Fibroblast of villous mesenchyme (primary cell): Measurements from ENCODE around the gene RFC3. TPM values are rescaled to one million over a fixed set of nuclear protein-coding genes. Genes with fewer than 3 reads are reported as not detected.

Experiments used
- DNase-seq: peaks from one replicate; pipeline ENCODE4 v3.0.0-alpha.2; 2010; ENCODE audit warnings: low read depth
- H3K4me3 ChIP-seq: 2 replicates; pipeline ENCODE4 v1.5.1; 2011; ENCODE audit warnings: low read depth, mild to moderate bottlenecking, low read length
- CTCF ChIP-seq: IDR thresholded peaks from 2 replicates; pipeline ENCODE4 v1.5.1; 2012; ENCODE audit warnings: low read depth, mild to moderate bottlenecking, low read length; ENCODE audit not compliant: insufficient read depth
- total RNA-seq: library from RNA; depleted of rRNA; stranded (reverse); fragments of >200 nt; gene quantifications from 2 replicates; pipeline ENCODE4 v1.2.3, GENCODE V29; 2012

RFC3 gene
- total RNA-seq, 1 donor = 18.6 TPM

GRCh38 chr13:33872005-33872351, 54.0 kb downstream of the RFC3 start:
- DNase-seq = peak; percentile 5
- no peak for TF ChIP-seq CTCF
- no peak overlapping the region for H3K4me3 ChIP-seq

- no peak overlapping the region for H3K4me3 ChIP-seq
- no peak for DNase-seq
- no peak for TF ChIP-seq CTCF
Observed at GRCh38 chr13:33873251-33873908, 55.4 kb downstream of the RFC3 start.

- H3K4me3 ChIP-seq = no peak overlapping the region
- no peak for DNase-seq
- TF ChIP-seq CTCF = peak; percentile 13
Observed at GRCh38 chr13:33874871-33875270, 56.9 kb downstream of the RFC3 start.

DNA sequence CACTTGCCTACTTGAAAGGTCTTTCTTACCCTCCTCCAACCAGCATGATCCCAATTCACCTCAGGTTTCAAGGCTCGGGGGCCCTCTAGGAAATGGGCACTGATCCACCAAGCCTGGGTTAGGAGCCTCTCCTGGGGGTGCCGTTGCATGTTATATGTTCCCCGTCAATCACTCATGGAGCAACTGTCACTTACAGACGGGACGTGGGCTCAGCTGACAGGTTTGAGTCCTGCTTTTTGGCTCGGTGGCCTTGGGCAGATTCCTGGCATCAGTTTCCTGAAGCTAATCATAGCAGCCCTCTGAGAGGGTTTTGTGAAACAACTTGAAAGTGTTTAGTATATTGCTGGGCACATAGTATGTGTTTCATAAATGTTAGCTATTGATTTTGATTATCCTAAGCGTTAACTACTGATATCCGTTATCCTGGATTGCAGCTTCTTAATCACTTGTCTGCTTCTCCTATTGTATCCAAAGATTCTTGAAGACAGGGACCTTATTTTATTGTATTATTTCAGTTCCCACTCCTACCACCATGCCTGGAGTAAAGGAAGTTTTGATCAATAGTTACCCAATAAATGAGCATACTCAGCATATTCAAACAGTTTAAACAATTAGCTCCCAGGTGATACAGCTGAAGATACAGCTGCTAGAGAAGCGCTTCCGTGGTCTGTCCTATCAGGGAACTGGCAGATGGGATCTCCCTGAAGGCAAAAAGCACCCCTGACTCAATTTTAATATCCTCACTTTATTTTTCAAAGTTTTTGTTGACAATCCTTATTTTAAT, 57.9 kb downstream of the RFC3 start:
- TF ChIP-seq CTCF = no peak
- DNase-seq = no peak
- no peak overlapping the region for H3K4me3 ChIP-seq

- no peak for TF ChIP-seq CTCF
- DNase-seq = no peak
Observed at GRCh38 chr13:33876716-33877394, 58.9 kb downstream of the RFC3 start.

DNA sequence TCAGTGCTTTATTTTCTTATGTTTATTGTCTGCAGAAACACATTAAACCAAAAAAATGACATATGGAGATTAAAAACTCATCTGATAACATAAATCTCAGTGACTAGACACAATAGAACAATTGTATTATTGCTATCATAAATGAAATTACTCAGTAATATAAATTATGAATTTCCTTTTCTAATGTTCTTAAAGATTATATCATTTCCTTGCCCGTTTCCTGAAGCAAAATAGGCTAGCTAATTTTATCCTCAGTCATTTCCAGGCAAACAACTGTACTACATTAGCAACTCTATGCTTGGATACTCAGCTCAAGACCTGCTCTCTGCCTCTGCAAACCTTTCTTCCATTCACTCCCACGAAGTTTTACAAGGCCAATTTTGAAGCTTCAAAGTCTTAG, 61.2 kb downstream of the RFC3 start:
- no peak for TF ChIP-seq CTCF
- DNase-seq = no peak

More at GRCh38 chr13:33876716-33877394, 58.9 kb downstream of the RFC3 start:
- H3K4me3 ChIP-seq = no peak overlapping the region

More for the DNA sequence above, 61.2 kb downstream of the RFC3 start:
- no peak overlapping the region for H3K4me3 ChIP-seq
